ENCODE data around the gene AMY2A.
"Not testable (repeated sequence)": the region's sequence is repeated elsewhere in the genome, so short reads cannot be mapped to it uniquely, and the experiment has no call there.

AMY2A gene

GRCh38 chr1:103616994-103617477 lies at the start of gene AMY2A:
Gene AMY2A (plus strand): TSS chr1:103617427. CDS start chr1:103617441, 14 bp downstream.
- not testable (repeated sequence) for H3K4me3 ChIP-seq (ENCODE audit: insufficient read length, low read depth); DNase-seq (ENCODE audit: low read depth, low spot score); H3K4me1 ChIP-seq (ENCODE audit: insufficient read depth, insufficient read length); H3K9ac ChIP-seq (ENCODE audit: insufficient read length, low read depth); H3K36me3 ChIP-seq (ENCODE audit: insufficient read depth, insufficient read length, low read length); H3K9me3 ChIP-seq (ENCODE audit: insufficient read depth, low read length); H3K27me3 ChIP-seq (ENCODE audit: insufficient read depth, insufficient read length)

DNA sequence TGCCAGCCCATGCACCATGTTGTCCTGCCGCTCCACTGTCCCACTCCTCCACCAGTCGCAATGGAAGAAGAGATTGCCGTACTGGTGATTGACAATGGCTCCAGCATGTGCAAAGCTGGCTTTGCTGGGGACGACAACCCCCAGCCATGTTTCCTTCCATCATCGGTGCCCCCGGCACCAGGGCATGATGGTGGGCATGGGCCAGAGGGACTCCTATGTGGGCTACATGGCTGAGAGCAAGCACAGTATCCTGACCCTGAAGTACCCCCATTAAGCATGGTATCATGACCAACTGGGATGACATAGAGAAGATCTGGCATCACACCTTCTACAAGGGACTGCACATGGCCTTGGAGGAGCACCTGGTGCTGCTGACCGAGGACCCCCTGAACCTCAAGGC lies 47.7 kb upstream of the AMY2A start:
- Histone ChIP-seq H3K36me3 (ENCODE audit: insufficient read depth, insufficient read length, low read length) (no peaks in the 10 kb centered on the region), H3K9ac (ENCODE audit: insufficient read length, low read depth) (no peak overlapping the region), H3K4me3 (ENCODE audit: insufficient read length, low read depth) (no peak overlapping the region), H3K9me3 (ENCODE audit: insufficient read depth, low read length) (peaks cover 4% of the 10 kb centered on the region; the same call in 1 of the 2 replicates), H3K27me3 (ENCODE audit: insufficient read depth, insufficient read length) (no peaks in the 10 kb centered on the region), H3K4me1 (ENCODE audit: insufficient read depth, insufficient read length) (no peaks in the 10 kb centered on the region)
- no peak for DNase-seq (ENCODE audit: low read depth, low spot score)
- no peak for TF ChIP-seq YY1 (IDR thresholded peaks at IDR 0.05; ENCODE audit: insufficient read depth, insufficient read length)
- no peak for TF ChIP-seq ZNF274 (IDR thresholded peaks at IDR 0.05; ENCODE audit: low read depth, low read length)
- TF ChIP-seq SUZ12 (IDR thresholded peaks at IDR 0.05; ENCODE audit: extremely low read depth, insufficient read depth, insufficient read length): no peak

DNA sequence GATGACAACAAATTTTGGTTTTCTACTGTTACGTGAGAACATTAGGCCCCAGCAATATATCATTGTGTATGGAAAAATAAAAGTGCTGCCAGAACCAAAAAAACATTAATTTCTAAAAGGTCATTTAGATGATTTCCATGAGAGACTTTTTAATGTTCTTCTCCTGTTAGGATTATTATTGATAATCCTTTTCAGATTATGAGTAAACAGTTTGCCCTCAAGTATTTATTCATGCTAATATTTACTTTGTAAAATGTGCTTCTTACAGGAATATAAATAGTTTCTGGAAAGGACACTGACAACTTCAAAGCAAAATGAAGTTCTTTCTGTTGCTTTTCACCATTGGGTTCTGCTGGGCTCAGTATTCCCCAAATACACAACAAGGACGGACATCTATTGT lies 45.9 kb upstream of the AMY2A start, which contains the start of gene AMY2B:
TSS of gene AMY2B (plus strand) at position 301 of the 400 bp plus-strand sequence. CDS start at position 315, 14 bp downstream.
- not testable (repeated sequence) for H3K9me3 ChIP-seq (ENCODE audit: insufficient read depth, low read length); DNase-seq (ENCODE audit: low read depth, low spot score); H3K9ac ChIP-seq (ENCODE audit: insufficient read length, low read depth); H3K27me3 ChIP-seq (ENCODE audit: insufficient read depth, insufficient read length); H3K4me3 ChIP-seq (ENCODE audit: insufficient read length, low read depth); H3K36me3 ChIP-seq (ENCODE audit: insufficient read depth, insufficient read length, low read length); H3K4me1 ChIP-seq (ENCODE audit: insufficient read depth, insufficient read length)

- TF ChIP-seq SUZ12 (IDR thresholded peaks at IDR 0.05; ENCODE audit: extremely low read depth, insufficient read depth, insufficient read length) (no peak), YY1 (IDR thresholded peaks at IDR 0.05; ENCODE audit: insufficient read depth, insufficient read length) (no peak), ZNF274 (IDR thresholded peaks at IDR 0.05; ENCODE audit: low read depth, low read length) (no peak)
- Histone ChIP-seq H3K4me3 (ENCODE audit: insufficient read length, low read depth) (no peak overlapping the region), H3K9ac (ENCODE audit: insufficient read length, low read depth) (no peak overlapping the region), H3K36me3 (ENCODE audit: insufficient read depth, insufficient read length, low read length) (no peaks in the 10 kb centered on the region), H3K27me3 (ENCODE audit: insufficient read depth, insufficient read length) (no peaks in the 10 kb centered on the region), H3K9me3 (ENCODE audit: insufficient read depth, low read length) (no peaks in the 10 kb centered on the region), H3K4me1 (ENCODE audit: insufficient read depth, insufficient read length) (no peaks in the 10 kb centered on the region)
- no peak for DNase-seq (ENCODE audit: low read depth, low spot score)
These were observed 41.2 kb upstream of the AMY2A start for GRCh38 chr1:103576065-103576464.

DNA sequence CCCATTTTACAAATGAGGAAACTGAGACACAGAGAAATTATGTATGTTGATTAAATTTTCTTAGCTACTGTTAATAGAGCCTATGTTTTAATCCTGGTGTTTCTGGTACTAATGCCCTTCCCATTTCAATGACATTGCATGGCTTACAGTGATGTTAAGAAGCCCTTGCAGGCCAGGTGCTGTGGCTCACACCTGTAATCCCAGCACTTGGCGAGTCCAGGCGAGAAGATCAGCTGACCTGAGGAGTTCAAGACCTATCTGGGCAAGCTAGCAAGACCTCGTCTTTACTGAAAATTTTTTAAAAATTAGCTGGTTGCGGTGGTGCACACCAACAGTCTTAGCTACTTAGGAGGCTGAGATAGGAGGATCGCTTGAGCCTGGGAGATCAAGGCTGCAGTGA lies 40.4 kb upstream of the AMY2A start:
- H3K4me3 ChIP-seq (ENCODE audit: insufficient read length, low read depth); H3K4me1 ChIP-seq (ENCODE audit: insufficient read depth, insufficient read length); H3K36me3 ChIP-seq (ENCODE audit: insufficient read depth, insufficient read length, low read length); H3K27me3 ChIP-seq (ENCODE audit: insufficient read depth, insufficient read length); H3K9ac ChIP-seq (ENCODE audit: insufficient read length, low read depth); DNase-seq (ENCODE audit: low read depth, low spot score); H3K9me3 ChIP-seq (ENCODE audit: insufficient read depth, low read length): not testable (repeated sequence)

DNA sequence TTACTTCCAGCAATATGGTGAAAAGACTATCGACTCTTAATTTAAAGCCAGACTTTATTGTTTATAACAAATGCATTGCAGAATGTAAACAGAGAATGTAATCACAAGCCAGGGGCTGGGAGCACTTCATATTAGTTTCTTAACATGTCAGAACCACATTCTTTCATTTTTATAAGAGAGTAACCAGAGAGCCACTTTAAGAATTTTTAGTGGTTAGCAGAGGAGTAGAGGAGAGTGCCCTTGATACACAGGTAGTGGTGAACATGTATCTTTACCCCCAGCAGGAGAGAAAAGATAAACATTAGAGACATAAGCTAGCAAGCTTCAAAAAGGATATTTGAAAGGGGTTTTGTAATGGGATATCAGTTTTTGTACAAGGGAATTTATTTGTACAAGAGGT lies 34.8 kb upstream of the AMY2A start:
- Histone ChIP-seq H3K27me3 (ENCODE audit: insufficient read depth, insufficient read length) (no peaks in the 10 kb centered on the region), H3K9me3 (ENCODE audit: insufficient read depth, low read length) (peaks cover 2% of the 10 kb centered on the region; the same call in 1 of the 2 replicates), H3K9ac (ENCODE audit: insufficient read length, low read depth) (no peak overlapping the region), H3K4me3 (ENCODE audit: insufficient read length, low read depth) (no peak overlapping the region), H3K36me3 (ENCODE audit: insufficient read depth, insufficient read length, low read length) (no peaks in the 10 kb centered on the region), H3K4me1 (ENCODE audit: insufficient read depth, insufficient read length) (no peaks in the 10 kb centered on the region)
- no peak for TF ChIP-seq SUZ12 (IDR thresholded peaks at IDR 0.05; ENCODE audit: extremely low read depth, insufficient read depth, insufficient read length)
- DNase-seq (ENCODE audit: low read depth, low spot score): no peak

- Histone ChIP-seq H3K4me3 (ENCODE audit: insufficient read length, low read depth) (no peak overlapping the region), H3K36me3 (ENCODE audit: insufficient read depth, insufficient read length, low read length) (no peaks in the 10 kb centered on the region)
These were observed 33.3 kb upstream of the AMY2A start for GRCh38 chr1:103583887-103584286.

DNA sequence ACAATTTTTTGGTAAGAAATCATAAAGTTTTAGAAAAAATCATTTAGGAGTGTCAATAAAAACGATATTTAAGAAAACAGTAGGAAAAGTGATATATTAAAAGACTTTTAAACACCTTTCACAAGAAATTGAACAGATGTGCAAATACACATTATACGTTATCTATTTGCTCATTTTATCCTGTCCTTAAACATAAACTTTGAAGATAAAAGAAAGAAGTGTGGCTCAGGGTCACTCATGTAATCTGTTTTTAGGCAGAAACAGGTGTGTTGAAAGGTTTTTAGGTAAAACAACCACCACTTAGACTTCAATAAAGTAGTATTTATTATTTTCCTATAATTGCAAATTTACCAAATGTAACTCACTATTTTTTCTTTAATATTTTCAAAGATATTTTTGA lies 32.7 kb upstream of the AMY2A start:
- H3K4me1 ChIP-seq (ENCODE audit: insufficient read depth, insufficient read length): no peaks in the 10 kb centered on the region
- TF ChIP-seq SUZ12 (IDR thresholded peaks at IDR 0.05; ENCODE audit: extremely low read depth, insufficient read depth, insufficient read length): no peak
- no peak for TF ChIP-seq YY1 (IDR thresholded peaks at IDR 0.05; ENCODE audit: insufficient read depth, insufficient read length)
- TF ChIP-seq ZNF274 (IDR thresholded peaks at IDR 0.05; ENCODE audit: low read depth, low read length): no peak
- DNase-seq (ENCODE audit: low read depth, low spot score): no peak
- H3K27me3 ChIP-seq (ENCODE audit: insufficient read depth, insufficient read length): no peaks in the 10 kb centered on the region
- peaks cover 22% of the 10 kb centered on the region; the same call in 1 of the 2 replicates for H3K9me3 ChIP-seq (ENCODE audit: insufficient read depth, low read length)
- no peak overlapping the region for H3K9ac ChIP-seq (ENCODE audit: insufficient read length, low read depth)
- H3K36me3 ChIP-seq (ENCODE audit: insufficient read depth, insufficient read length, low read length): no peaks in the 10 kb centered on the region
- no peak overlapping the region for H3K4me3 ChIP-seq (ENCODE audit: insufficient read length, low read depth)

More at GRCh38 chr1:103583887-103584286, 33.3 kb upstream of the AMY2A start:
- TF ChIP-seq YY1 (IDR thresholded peaks at IDR 0.05; ENCODE audit: insufficient read depth, insufficient read length) (no peak), SUZ12 (IDR thresholded peaks at IDR 0.05; ENCODE audit: extremely low read depth, insufficient read depth, insufficient read length) (no peak), ZNF274 (IDR thresholded peaks at IDR 0.05; ENCODE audit: low read depth, low read length) (no peak)
- peaks cover 16% of the 10 kb centered on the region; the same call in 1 of the 2 replicates for H3K9me3 ChIP-seq (ENCODE audit: insufficient read depth, low read length)
- H3K9ac ChIP-seq (ENCODE audit: insufficient read length, low read depth): no peak overlapping the region
- no peaks in the 10 kb centered on the region for H3K4me1 ChIP-seq (ENCODE audit: insufficient read depth, insufficient read length)
- no peaks in the 10 kb centered on the region for H3K27me3 ChIP-seq (ENCODE audit: insufficient read depth, insufficient read length)
- DNase-seq (ENCODE audit: low read depth, low spot score): no peak

DNA sequence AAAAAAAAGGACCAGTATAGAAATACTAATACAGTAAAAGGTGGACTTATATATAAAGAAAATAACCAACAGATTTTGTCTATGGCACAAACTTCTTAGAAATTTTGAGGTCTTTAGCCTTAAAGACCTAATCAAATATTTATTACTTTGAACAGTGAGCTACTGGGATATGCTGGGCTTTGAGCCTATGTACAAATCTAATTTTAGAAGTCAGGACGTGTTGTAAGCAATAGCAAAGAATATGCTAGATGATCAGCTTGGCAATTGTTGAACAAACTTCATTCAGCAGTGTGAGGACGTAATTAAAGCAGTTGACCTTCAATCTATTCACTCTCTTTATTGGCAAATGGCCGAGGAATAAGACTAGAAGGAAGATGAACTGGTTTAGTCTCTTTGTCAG lies 14.5 kb upstream of the AMY2A start:
- not testable (repeated sequence) for DNase-seq (ENCODE audit: low read depth, low spot score); H3K9ac ChIP-seq (ENCODE audit: insufficient read length, low read depth); H3K9me3 ChIP-seq (ENCODE audit: insufficient read depth, low read length); H3K4me3 ChIP-seq (ENCODE audit: insufficient read length, low read depth); H3K36me3 ChIP-seq (ENCODE audit: insufficient read depth, insufficient read length, low read length); H3K27me3 ChIP-seq (ENCODE audit: insufficient read depth, insufficient read length); H3K4me1 ChIP-seq (ENCODE audit: insufficient read depth, insufficient read length)

Data from NT2/D1 (cell line).